Neural cell (in vitro differentiated cells): ENCODE data around the gene GABRB1. TPM values are rescaled to one million over a fixed set of nuclear protein-coding genes. Genes with fewer than 3 reads are reported as not detected.

Experiments used
- H2AFZ ChIP-seq: fragments of 200-600, 300-800 bp; sonication (generic), shearing (Covaris generic); 2 replicates; pipeline ENCODE4 v1.6.0; 2014; ENCODE audit warnings: low read depth, mild to moderate bottlenecking, antibody characterized with exemption, low read length, moderate library complexity
- H3F3A ChIP-seq: fragments of 200-600 bp; shearing (Covaris generic); 2 replicates; pipeline ENCODE4 v1.6.1; 2016; ENCODE audit warnings: mild to moderate bottlenecking, moderate library complexity, mixed read lengths, antibody characterized with exemption, low read length; ENCODE audit not compliant: insufficient read depth, poor library complexity, severe bottlenecking
- H3K27ac ChIP-seq: fragments of 200-600, 300-800 bp; sonication (generic), shearing (Covaris generic); 2 replicates; pipeline ENCODE4 v1.5.1; 2014; ENCODE audit warnings: mild to moderate bottlenecking, low read length, moderate library complexity
- H3K27me3 ChIP-seq: fragments of 300-800, 200-600 bp; sonication (generic), shearing (Covaris generic); 2 replicates; pipeline ENCODE4 v1.6.0; 2014; ENCODE audit warnings: mild to moderate bottlenecking, low read depth, low read length, moderate library complexity; ENCODE audit not compliant: insufficient read depth
- H3K36me3 ChIP-seq: fragments of 300-800, 200-600 bp; sonication (generic), shearing (Covaris generic); 2 replicates; pipeline ENCODE4 v1.5.1; 2014; ENCODE audit warnings: mild to moderate bottlenecking, antibody characterized with exemption, low read length, moderate library complexity; ENCODE audit not compliant: insufficient read depth
- H3K4me2 ChIP-seq: fragments of 300-800, 200-600 bp; sonication (generic), shearing (Covaris generic); 2 replicates; pipeline ENCODE4 v1.6.0; 2014; ENCODE audit warnings: mild to moderate bottlenecking, low read length
- H3K4me3 ChIP-seq: fragments of 300-800, 200-600 bp; sonication (generic), shearing (Covaris generic); 2 replicates; pipeline ENCODE4 v1.5.1; 2014; ENCODE audit warnings: mild to moderate bottlenecking, low read length, moderate library complexity
- H3K79me2 ChIP-seq: fragments of 200-600 bp; shearing (Covaris generic); replicated peaks from 2 replicates; pipeline ENCODE4 v1.6.0; 2014; ENCODE audit warnings: mild to moderate bottlenecking, low read length, moderate library complexity; ENCODE audit not compliant: insufficient read depth
- H3K9ac ChIP-seq: fragments of 300-800, 200-600 bp; sonication (generic), shearing (Covaris generic); 2 replicates; pipeline ENCODE4 v1.6.1; 2016; ENCODE audit warnings: mild to moderate bottlenecking, low read length, mixed read lengths
- H3K9me2 ChIP-seq: fragments of 200-600 bp; shearing (Covaris generic); 2 replicates; pipeline ENCODE4 v1.6.1; 2016; ENCODE audit warnings: mild to moderate bottlenecking, low read length, mixed read lengths; ENCODE audit not compliant: insufficient read depth
- H3K9me3 ChIP-seq: fragments of 200-600, 300-800 bp; sonication (generic), shearing (Covaris generic); 2 replicates; pipeline ENCODE4 v1.6.1; 2016; ENCODE audit warnings: mild to moderate bottlenecking, mixed run types, low read length, moderate library complexity, mixed read lengths
- H4K20me1 ChIP-seq: fragments of 200-600 bp; shearing (Covaris generic); 2 replicates; pipeline ENCODE4 v1.6.1; 2016; ENCODE audit warnings: mild to moderate bottlenecking, mixed run types; ENCODE audit not compliant: insufficient read depth
- EP300 ChIP-seq: fragments of 450-650 bp; conservative IDR thresholded peaks from 2 replicates; pipeline ENCODE4 v1.6.1; 2014; ENCODE audit warnings: antibody characterized with exemption, mild to moderate bottlenecking, moderate library complexity; ENCODE audit not compliant: poor library complexity, severe bottlenecking
- EZH2 ChIP-seq: fragments of 200-600, 300-800 bp; shearing (Covaris generic), sonication (generic); IDR thresholded peaks from 2 replicates; pipeline ENCODE4 v1.6.1; 2014; ENCODE audit warnings: antibody characterized with exemption, low read length, borderline replicate concordance, mild to moderate bottlenecking; ENCODE audit not compliant: insufficient read depth, poor library complexity, severe bottlenecking
- MXI1 ChIP-seq: fragments of 450-650 bp; conservative IDR thresholded peaks from 2 replicates; pipeline ENCODE4 v1.6.1; 2014; ENCODE audit warnings: antibody characterized with exemption, mild to moderate bottlenecking; ENCODE audit not compliant: poor library complexity, severe bottlenecking
- POLR2AphosphoS5 ChIP-seq: IDR thresholded peaks from 2 replicates; pipeline ENCODE4 v1.6.1; 2012
- RAD21 ChIP-seq: fragments of 450-650 bp; conservative IDR thresholded peaks from 2 replicates; pipeline ENCODE4 v1.6.1; 2014; ENCODE audit warnings: antibody characterized with exemption, mild to moderate bottlenecking, moderate library complexity
- SMC3 ChIP-seq: fragments of 450-650 bp; conservative IDR thresholded peaks from 2 replicates; pipeline ENCODE4 v1.6.1; 2014; ENCODE audit warnings: antibody characterized with exemption, mild to moderate bottlenecking, moderate library complexity; ENCODE audit not compliant: poor library complexity
- TAF1 ChIP-seq: IDR thresholded peaks from 2 replicates; pipeline ENCODE4 v1.6.1; 2012; ENCODE audit warnings: low read depth
- polyA plus RNA-seq: library from polyadenylated mRNA; depleted of rRNA; stranded (reverse); fragments of >200 nt; gene quantifications from 2 replicates; pipeline ENCODE4 v1.2.3, GENCODE V29; 2014
- TF ChIP-seq, protein P1 (sequence below): IDR thresholded peaks from 2 replicates; pipeline ENCODE4 v1.6.1; 2012; ENCODE audit warnings: borderline replicate concordance
- TF ChIP-seq, protein P2 (sequence below): fragments of 450-650 bp; IDR thresholded peaks from 2 replicates; pipeline ENCODE4 v1.5.1; 2014; ENCODE audit warnings: antibody characterized with exemption, mild to moderate bottlenecking, moderate library complexity; ENCODE audit not compliant: poor library complexity, severe bottlenecking

GABRB1 gene
- polyA plus RNA-seq, 1 donor from 2014 or later = 1.0 TPM

DNA sequence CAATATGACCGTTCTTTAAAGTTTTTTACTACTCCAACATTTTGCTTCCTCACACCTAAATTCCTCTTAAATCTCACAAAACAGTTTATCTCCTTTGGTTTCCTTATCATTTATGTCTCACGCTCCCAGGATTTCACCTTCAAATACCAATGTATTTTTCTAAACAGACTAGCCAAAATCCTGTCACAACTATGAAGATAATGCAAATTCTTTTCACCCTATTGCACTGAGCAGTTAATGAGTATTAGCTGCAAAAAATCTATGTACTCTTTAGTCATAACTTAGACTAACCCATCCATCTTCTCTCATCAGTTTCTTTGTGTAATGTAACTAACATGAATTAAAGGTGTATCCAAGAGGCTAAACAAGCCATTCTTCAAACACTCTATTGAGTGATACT, 280.8 kb downstream of the GABRB1 start:
- Histone ChIP-seq H3K9me2 (no peaks in the 10 kb centered on the region), H3K27me3 (no peaks in the 10 kb centered on the region), H3K27ac (no peak overlapping the region), H3F3A (no peaks in the 10 kb centered on the region), H3K4me3 (no peak overlapping the region), H3K79me2 (no peaks in the 10 kb centered on the region), H3K36me3 (no peaks in the 10 kb centered on the region), H3K9me3 (no peaks in the 10 kb centered on the region), H3K4me2 (no peak overlapping the region), H4K20me1 (no peaks in the 10 kb centered on the region), H3K9ac (no peak overlapping the region), H2AFZ (no peak overlapping the region)
- no peak for TF ChIP-seq EP300
- no peak for TF ChIP-seq POLR2AphosphoS5
- TF ChIP-seq MXI1 = no peak
- TF ChIP-seq, protein P1, sequence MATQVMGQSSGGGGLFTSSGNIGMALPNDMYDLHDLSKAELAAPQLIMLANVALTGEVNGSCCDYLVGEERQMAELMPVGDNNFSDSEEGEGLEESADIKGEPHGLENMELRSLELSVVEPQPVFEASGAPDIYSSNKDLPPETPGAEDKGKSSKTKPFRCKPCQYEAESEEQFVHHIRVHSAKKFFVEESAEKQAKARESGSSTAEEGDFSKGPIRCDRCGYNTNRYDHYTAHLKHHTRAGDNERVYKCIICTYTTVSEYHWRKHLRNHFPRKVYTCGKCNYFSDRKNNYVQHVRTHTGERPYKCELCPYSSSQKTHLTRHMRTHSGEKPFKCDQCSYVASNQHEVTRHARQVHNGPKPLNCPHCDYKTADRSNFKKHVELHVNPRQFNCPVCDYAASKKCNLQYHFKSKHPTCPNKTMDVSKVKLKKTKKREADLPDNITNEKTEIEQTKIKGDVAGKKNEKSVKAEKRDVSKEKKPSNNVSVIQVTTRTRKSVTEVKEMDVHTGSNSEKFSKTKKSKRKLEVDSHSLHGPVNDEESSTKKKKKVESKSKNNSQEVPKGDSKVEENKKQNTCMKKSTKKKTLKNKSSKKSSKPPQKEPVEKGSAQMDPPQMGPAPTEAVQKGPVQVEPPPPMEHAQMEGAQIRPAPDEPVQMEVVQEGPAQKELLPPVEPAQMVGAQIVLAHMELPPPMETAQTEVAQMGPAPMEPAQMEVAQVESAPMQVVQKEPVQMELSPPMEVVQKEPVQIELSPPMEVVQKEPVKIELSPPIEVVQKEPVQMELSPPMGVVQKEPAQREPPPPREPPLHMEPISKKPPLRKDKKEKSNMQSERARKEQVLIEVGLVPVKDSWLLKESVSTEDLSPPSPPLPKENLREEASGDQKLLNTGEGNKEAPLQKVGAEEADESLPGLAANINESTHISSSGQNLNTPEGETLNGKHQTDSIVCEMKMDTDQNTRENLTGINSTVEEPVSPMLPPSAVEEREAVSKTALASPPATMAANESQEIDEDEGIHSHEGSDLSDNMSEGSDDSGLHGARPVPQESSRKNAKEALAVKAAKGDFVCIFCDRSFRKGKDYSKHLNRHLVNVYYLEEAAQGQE = no peak
- no peak for TF ChIP-seq RAD21
- TF ChIP-seq EZH2 = no peak

DNA sequence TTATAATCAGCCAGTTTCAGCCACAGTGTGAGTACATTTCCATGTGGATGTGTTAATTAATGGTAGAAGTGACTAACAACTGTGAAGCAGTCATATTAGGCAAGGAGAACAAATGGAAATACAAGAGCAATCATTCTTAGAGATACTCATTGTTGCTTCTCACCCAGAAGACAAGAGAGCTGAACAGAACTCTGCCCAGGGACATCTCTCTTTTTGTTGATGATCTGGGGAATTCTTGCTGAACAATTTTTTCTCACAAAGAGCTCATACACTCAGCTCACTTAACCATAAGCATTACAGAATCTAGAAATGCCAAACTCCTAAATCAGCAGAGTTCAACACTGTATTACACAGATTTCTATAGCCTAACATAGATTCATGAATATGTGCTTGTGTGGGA, 282.0 kb downstream of the GABRB1 start:
- Histone ChIP-seq H3K27me3 (no peaks in the 10 kb centered on the region), H3K4me2 (peak overlapping the region; percentile 32), H3K9me2 (no peaks in the 10 kb centered on the region), H3K36me3 (no peaks in the 10 kb centered on the region), H3K79me2 (no peaks in the 10 kb centered on the region), H4K20me1 (no peaks in the 10 kb centered on the region), H2AFZ (no peak overlapping the region), H3K9ac (no peak overlapping the region), H3K9me3 (no peaks in the 10 kb centered on the region), H3K4me3 (peak overlapping the region; percentile 35), H3F3A (no peaks in the 10 kb centered on the region), H3K27ac (peak overlapping the region; percentile 57)
- TF ChIP-seq, protein P1 = no peak
- TF ChIP-seq POLR2AphosphoS5 (no peak), SMC3 (no peak), TAF1 (no peak), EZH2 (no peak), RAD21 (no peak), MXI1 (no peak), EP300 (no peak)
- TF ChIP-seq, protein P2, sequence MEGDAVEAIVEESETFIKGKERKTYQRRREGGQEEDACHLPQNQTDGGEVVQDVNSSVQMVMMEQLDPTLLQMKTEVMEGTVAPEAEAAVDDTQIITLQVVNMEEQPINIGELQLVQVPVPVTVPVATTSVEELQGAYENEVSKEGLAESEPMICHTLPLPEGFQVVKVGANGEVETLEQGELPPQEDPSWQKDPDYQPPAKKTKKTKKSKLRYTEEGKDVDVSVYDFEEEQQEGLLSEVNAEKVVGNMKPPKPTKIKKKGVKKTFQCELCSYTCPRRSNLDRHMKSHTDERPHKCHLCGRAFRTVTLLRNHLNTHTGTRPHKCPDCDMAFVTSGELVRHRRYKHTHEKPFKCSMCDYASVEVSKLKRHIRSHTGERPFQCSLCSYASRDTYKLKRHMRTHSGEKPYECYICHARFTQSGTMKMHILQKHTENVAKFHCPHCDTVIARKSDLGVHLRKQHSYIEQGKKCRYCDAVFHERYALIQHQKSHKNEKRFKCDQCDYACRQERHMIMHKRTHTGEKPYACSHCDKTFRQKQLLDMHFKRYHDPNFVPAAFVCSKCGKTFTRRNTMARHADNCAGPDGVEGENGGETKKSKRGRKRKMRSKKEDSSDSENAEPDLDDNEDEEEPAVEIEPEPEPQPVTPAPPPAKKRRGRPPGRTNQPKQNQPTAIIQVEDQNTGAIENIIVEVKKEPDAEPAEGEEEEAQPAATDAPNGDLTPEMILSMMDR = no peak
